Right lobe of liver (tissue), 6 donors: ENCODE data around the gene ST3GAL5. TPM values are rescaled to one million over a fixed set of nuclear protein-coding genes. Genes with fewer than 3 reads are reported as not detected.
A peak's percentile ranks its signal among the peaks of the same experiment; 100 is the strongest.

Source experiments
- ATAC-seq, 4 donors: fragments of 200-7000 bp; cut with Tn5 transposase; one replicate each; pipeline ENCODE4 v1.9.1; 2020; ENCODE audit warnings: mild to moderate bottlenecking in 4 of 4, moderate library complexity in 4 of 4
- DNase-seq, 3 donors: peaks; one replicate each; pipeline ENCODE4 v3.0.0-alpha.2; 2020
- H3K27ac ChIP-seq, 3 donors: fragments of 200-600 bp; one replicate each; pipeline ENCODE4 v1.8.0; 2022
- H3K27me3 ChIP-seq, 2 donors: fragments of 200-600 bp; one replicate each; pipeline ENCODE4 v1.8.0; 2022
- H3K36me3 ChIP-seq, 4 donors: fragments of 200-600 bp; sonication (generic) in 1 of 4; one replicate each; pipeline versions ENCODE4 v1.5.1 to v1.8.0; 2017 to 2022; ENCODE audit warnings: control low read depth in 1 of 4
- H3K4me1 ChIP-seq, 4 donors: fragments of 200-600 bp; sonication (generic) in 1 of 4; one replicate each; pipeline versions ENCODE4 v1.5.1 to v1.8.0; 2017 to 2022; ENCODE audit warnings: control low read depth in 1 of 4
- H3K4me3 ChIP-seq, 3 donors: fragments of 200-600 bp; one replicate each; pipeline ENCODE4 v1.8.0; 2022
- H3K9me3 ChIP-seq, 4 donors: fragments of 200-600 bp; sonication (generic) in 1 of 4; one replicate each; pipeline versions ENCODE4 v1.5.1 to v1.8.0; 2017 to 2022; ENCODE audit warnings: control low read depth in 1 of 4
- CTCF ChIP-seq, 4 donors: fragments of 200-600 bp in 3 of 4; fragments of 450-650 bp in 1 of 4; IDR thresholded peaks; one replicate each; pipeline versions ENCODE4 v1.5.1 to v1.8.0; 2016 to 2022; ENCODE audit warnings: antibody characterized with exemption in 4 of 4, mild to moderate bottlenecking in 2 of 4
- POLR2A ChIP-seq: fragments of 450-650 bp; IDR thresholded peaks from one replicate; pipeline ENCODE4 v1.6.1; 2017; ENCODE audit warnings: antibody characterized with exemption, mild to moderate bottlenecking
- WGBS: methylation state at CpG from one replicate; pipeline ENCODE4 v1.1.6; 2018; ENCODE audit warnings: low coverage, low lambda C conversion rate; ENCODE audit not compliant: insufficient coverage; ENCODE audit errors: missing lambda C conversion rate; 5-methylcytosine and 5-hydroxymethylcytosine counted together
- intact Hi-C, 2 donors: fragments of 100-400 bp; cut with DNase I; formaldehyde crosslinking; loops; one replicate each; pipeline versions ENCODE4 v1.11.2 to v1.14.1; 2022
- total RNA-seq, 6 experiments: library from RNA; depleted of rRNA in 2 of 6; stranded (reverse); fragments of >200 nt in 2 of 6; fragmentation: NEBNext Ultra II Directional in 3 of 6; extraction: Animal tissue kit (Norgen Biotek cat#: 25700) in 3 of 6; gene quantifications; one replicate each; pipeline versions ENCODE4 v1.1.0 to v1.2.4, GENCODE V29; 2016 to 2023
- donor health status: DM: no; HTN: yes; CAD: no.
- donor health status: DM: no; HTN: no; CAD: no.
- donor health status: DM: no; HTN: no; CAD: no.
- donor health status: DM: no; HTN: yes; CAD: no.
- donor health status: DM: no; HTN: yes; CAD: no.

Gene ST3GAL5
- total RNA-seq, 6 experiments from 2014 or later = 8.6 to 22.2 (median 10.9) TPM

- H3K27ac ChIP-seq = no peak overlapping the region
- WGBS = 85% methylated on average over 13 of the region's 22 CpGs
- no peaks in the 10 kb centered on the region for H3K27me3 ChIP-seq
- H3K4me3 ChIP-seq = no peak overlapping the region
- no peak for TF ChIP-seq POLR2A
- no peak for TF ChIP-seq CTCF (IDR thresholded peaks at IDR 0.05)
- peaks cover 0 to 55% (median 18%) of the 10 kb centered on the region in 4 donors for H3K4me1 ChIP-seq
- ATAC-seq (no peak), DNase-seq (peak in 2 of 3 donors; percentile 37 to 40)
- H3K36me3 ChIP-seq = peaks cover 0 to 5% (median 0%) of the 10 kb centered on the region in 4 donors
- intact Hi-C loops = no loop called here
- H3K9me3 ChIP-seq = no peaks in the 10 kb centered on the region
These were observed 96.9 kb downstream of the ST3GAL5 start for GRCh38 chr2:85791704-85792565.

DNA sequence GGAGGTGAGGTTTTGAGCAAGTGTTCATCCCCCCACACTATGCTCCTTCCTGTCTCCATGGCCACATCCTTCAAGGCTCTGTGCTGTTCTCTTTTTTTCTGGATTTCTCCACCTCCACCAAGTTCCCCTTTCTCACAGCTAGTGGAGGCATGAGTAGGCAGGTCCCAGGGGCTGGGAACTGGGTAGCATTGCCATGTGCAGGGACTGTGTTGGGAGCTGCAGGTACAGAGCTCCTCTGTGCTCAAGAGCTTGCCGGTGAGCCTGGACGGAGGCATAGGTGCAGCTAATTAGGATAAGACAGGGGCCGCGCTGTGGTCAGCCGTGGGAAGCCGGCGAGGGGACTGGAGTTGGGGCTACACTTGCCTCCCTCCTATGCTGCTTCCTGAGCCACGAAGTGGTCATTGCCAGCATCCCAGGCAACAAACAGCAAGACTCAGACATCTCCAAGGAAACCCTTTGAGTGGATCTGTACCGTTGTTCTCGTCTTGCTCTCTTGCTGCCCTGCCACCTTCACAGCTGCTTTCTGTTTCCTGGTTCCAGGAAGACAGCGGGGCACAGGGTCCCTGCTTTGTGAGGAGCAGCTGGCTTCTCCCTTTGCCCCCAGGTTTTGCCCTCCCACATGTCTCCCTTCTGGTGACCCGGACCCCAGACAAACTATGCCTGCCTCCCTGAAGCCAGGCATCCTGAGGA, 98.1 kb downstream of the ST3GAL5 start:
- H3K36me3 ChIP-seq = peaks cover 0 to 15% (median 0%) of the 10 kb centered on the region in 4 donors
- H3K27ac ChIP-seq = no peak overlapping the region
- intact Hi-C loops = no loop called here
- 72% methylated on average over 5 of the region's 12 CpGs for WGBS
- no peaks in the 10 kb centered on the region for H3K9me3 ChIP-seq
- H3K4me3 ChIP-seq = no peak overlapping the region
- TF ChIP-seq CTCF (IDR thresholded peaks at IDR 0.05) (no peak), POLR2A (no peak)
- peaks cover 0 to 48% (median 13%) of the 10 kb centered on the region in 4 donors for H3K4me1 ChIP-seq
- ATAC-seq (no peak), DNase-seq (peak in 1 of 3 donors; percentile 44)
- no peaks in the 10 kb centered on the region for H3K27me3 ChIP-seq

- WGBS = 94% methylated on average over 3 of the region's 4 CpGs
- no peaks in the 10 kb centered on the region for H3K27me3 ChIP-seq
- H3K4me3 ChIP-seq = no peak overlapping the region
- peaks cover 0 to 42% (median 11%) of the 10 kb centered on the region in 4 donors for H3K4me1 ChIP-seq
- peaks cover 0 to 15% (median 0%) of the 10 kb centered on the region in 4 donors for H3K36me3 ChIP-seq
- no peak for TF ChIP-seq POLR2A
- no peak for TF ChIP-seq CTCF (IDR thresholded peaks at IDR 0.05)
- ATAC-seq = no peak
- H3K9me3 ChIP-seq = no peaks in the 10 kb centered on the region
- intact Hi-C loops = no loop called here
- no peak overlapping the region for H3K27ac ChIP-seq
- DNase-seq = peak in 1 of 3 donors; percentile 18
These were observed 98.8 kb downstream of the ST3GAL5 start for GRCh38 chr2:85790032-85790431.

GRCh38 chr2:85789271-85789670, 99.5 kb downstream of the ST3GAL5 start:
- no peak overlapping the region for H3K27ac ChIP-seq
- no peaks in the 10 kb centered on the region for H3K9me3 ChIP-seq
- WGBS = 98% methylated on average over 5 of the region's 5 CpGs
- no peak overlapping the region for H3K4me3 ChIP-seq
- ATAC-seq (no peak), DNase-seq (no peak)
- no peak for TF ChIP-seq CTCF (IDR thresholded peaks at IDR 0.05)
- no peak for TF ChIP-seq POLR2A
- intact Hi-C loops = no loop called here
- H3K36me3 ChIP-seq = peaks cover 0 to 15% (median 0%) of the 10 kb centered on the region in 4 donors
- H3K27me3 ChIP-seq = no peaks in the 10 kb centered on the region
- peaks cover 0 to 34% (median 7%) of the 10 kb centered on the region in 4 donors for H3K4me1 ChIP-seq
